ENCODE data around the gene CMTR2.

Gene CMTR2

DNA sequence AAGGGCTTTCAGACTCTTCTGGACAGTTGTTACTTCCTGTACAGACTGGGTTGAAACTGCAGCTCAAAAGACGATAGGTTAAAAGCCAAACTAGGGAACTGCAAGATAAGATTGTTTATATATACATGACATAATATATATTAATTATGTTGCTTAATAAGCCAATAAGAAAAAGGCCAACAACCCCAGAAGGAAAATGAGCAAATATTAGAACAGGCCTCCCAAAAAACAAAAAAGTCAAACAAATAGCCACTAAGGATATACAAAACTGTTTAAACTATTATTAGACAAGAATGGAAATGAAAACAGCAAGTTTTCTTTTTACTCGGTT, 495 bp upstream of the CMTR2 start:
- ATAC-seq (no peak), DNase-seq (no peak)
- peaks cover 25% of the 10 kb centered on the region for H3K27me3 Mint-ChIP-seq
- peaks cover 13% of the 10 kb centered on the region for H3K4me1 Mint-ChIP-seq
- peaks cover 10 to 13% of the 10 kb centered on the region in 2 donors for H3K9me3 Mint-ChIP-seq
- peak overlapping the region in 1 of 2 donors; percentile 94 for H3K27ac Mint-ChIP-seq
- peak overlapping the region; percentile 73 to 94 for H3K4me3 Mint-ChIP-seq

DNA sequence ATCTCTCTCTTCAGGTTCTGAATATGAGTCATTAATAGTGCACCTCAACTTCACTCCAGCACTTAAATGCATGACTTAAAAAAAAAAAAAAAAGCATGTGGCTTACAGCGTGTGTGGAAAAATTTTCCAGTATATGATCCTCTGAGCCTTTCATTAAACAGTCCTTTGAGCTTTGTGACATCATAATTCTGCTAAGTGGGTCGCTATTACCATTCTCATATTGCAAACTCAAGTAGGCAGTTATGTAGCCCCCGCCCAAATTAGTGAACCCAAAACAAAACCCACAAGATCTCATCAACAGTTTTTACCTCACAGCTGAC, 672 bp downstream of the CMTR2 start:
- DNase-seq: no peak
- Mint-ChIP-seq H3K27ac (peak overlapping the region; percentile 84 to 94), H3K9me3 (peaks cover 10 to 17% of the 10 kb centered on the region in 2 donors), H3K27me3 (peaks cover 22% of the 10 kb centered on the region), H3K4me1 (peaks cover 13% of the 10 kb centered on the region), H3K4me3 (peak overlapping the region; percentile 73 to 94)
- no peak for ATAC-seq

DNA sequence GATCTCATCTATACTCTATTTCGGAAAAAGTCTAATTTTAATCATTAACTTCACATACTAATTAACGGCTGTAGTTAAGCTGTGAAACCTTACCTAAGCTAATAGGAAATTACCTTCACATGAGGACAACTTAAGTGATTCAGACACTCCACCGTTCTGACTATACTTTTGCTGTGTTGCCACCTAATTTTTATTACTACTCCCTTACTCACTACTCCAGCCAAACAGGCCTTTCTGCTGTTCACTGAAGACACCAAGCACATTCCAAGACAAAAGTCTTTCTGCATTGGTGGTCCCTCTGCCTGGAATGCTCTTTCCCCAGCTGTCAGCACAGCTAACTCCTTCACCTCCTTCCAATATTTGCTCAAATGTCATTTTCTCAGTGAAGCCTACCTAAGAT, 1.3 kb downstream of the CMTR2 start:
- DNase-seq: no peak
- Mint-ChIP-seq H3K9me3 (peaks cover 10 to 17% of the 10 kb centered on the region in 2 donors), H3K4me1 (peaks cover 13% of the 10 kb centered on the region), H3K27ac (no peak overlapping the region), H3K27me3 (peaks cover 16% of the 10 kb centered on the region), H3K4me3 (peak overlapping the region; percentile 73 to 94)
- no peak for ATAC-seq

DNA sequence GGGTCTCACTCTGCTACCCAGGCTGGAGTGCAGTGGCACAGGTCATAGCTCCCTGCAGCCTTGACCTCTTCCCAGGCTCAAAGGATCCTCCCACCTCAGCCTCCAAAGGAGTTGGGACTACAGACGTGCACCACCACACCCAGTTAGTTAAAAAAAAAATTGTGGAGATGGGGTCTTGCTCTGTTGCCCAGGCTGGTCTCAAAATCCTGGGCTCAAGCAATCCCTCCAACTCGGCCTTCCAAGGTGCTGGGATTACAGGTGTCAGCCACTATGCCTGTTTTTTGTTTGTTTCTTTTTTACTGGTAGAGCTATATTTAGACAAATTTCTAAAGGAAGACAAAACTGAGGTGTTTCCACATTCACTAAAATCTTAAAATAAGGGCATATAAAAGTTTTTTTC, 1.7 kb downstream of the CMTR2 start:
- Mint-ChIP-seq H3K4me1 (peaks cover 13% of the 10 kb centered on the region), H3K4me3 (peak overlapping the region in 1 of 2 donors; percentile 73), H3K27ac (no peak overlapping the region), H3K9me3 (peaks cover 10 to 17% of the 10 kb centered on the region in 2 donors), H3K27me3 (peaks cover 11% of the 10 kb centered on the region)
- ATAC-seq: no peak
- no peak for DNase-seq

DNA sequence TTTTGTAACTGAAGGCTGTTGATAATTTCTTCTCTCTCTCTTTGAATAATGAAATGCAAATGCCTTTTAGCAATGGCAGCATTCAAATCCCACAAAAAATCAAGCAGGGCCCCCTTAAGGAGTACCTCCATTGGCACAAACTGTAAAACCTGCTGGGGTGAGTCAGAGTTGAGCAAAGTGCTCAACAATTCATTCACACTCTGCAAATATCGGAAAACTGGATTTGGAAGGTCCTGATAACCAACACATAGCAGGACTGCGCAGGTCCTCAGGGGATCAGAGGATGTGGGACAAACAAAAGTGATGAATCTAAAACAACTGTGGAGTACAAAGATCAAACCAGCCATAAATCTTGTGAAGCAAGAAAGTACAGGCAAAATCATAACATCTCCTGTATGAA, 5.6 kb downstream of the CMTR2 start:
- ATAC-seq (no peak), DNase-seq (no peak)
- H3K4me1 Mint-ChIP-seq: peaks cover 13% of the 10 kb centered on the region
- no peaks in the 10 kb centered on the region for H3K27me3 Mint-ChIP-seq
- peaks cover 14 to 29% of the 10 kb centered on the region in 2 donors for H3K9me3 Mint-ChIP-seq
- H3K4me3 Mint-ChIP-seq: no peak overlapping the region
- no peak overlapping the region for H3K27ac Mint-ChIP-seq

DNA sequence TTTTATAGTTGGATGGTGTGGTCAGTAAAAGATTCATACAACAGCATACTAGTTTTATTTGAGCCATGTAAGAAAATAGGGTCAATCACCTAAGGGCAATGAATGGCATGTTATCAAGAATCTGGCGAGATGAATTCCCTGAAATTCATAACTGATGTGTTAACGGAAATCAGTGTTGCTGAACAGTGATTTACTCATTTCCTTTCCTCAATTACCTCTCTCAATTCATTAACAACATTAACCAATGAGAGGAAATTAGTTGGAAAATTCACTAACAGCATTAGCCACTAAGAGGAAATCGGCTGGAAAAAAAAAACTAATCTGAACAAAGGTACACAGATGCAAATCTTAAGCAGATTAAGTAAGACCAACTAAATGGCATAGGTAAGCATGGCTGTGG, 6.3 kb downstream of the CMTR2 start:
- Mint-ChIP-seq H3K27ac (no peak overlapping the region), H3K9me3 (peaks cover 9 to 29% of the 10 kb centered on the region in 2 donors), H3K4me1 (peaks cover 7% of the 10 kb centered on the region), H3K27me3 (no peaks in the 10 kb centered on the region), H3K4me3 (no peak overlapping the region)
- DNase-seq: no peak
- ATAC-seq: no peak

DNA sequence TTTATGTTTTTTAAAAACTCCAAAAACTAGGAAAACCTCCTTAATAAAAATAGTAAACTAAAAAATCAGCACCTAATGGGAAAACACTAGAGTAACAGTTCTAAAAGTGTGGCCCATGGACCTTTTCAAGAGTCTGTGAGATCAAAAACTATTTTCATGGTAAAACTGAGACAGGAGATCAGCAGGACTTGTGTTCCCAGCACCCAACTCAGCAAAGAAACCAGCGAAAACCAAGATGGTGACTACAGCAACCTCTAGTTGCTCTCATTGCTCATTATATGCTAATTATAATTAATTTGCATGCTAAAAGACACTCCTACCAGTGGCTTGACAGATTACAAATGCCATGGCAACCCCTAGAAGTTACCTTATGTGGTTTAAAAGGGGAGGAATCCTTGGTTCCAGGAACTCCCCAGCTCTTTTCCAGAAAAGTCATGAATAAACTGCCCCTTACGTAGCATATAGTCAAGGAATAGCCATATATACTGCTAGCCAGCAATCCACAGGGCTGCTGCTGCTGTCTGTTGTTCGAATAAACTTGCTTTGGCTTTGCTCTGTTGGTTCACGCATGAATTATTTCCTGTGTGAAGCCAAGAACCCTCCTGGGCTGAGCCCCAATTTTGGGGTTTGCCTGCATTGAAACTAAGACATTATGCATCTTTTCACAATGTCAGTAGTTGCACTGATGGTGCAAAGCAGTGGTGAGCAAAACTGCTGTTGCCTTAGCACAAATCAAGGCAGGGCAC, 12.4 kb downstream of the CMTR2 start:
- no peak for DNase-seq
- H3K9me3 Mint-ChIP-seq: peaks cover 11 to 22% of the 10 kb centered on the region in 2 donors
- H3K4me3 Mint-ChIP-seq: no peak overlapping the region
- no peaks in the 10 kb centered on the region for H3K4me1 Mint-ChIP-seq
- ATAC-seq: no peak
- H3K27me3 Mint-ChIP-seq: no peaks in the 10 kb centered on the region
- H3K27ac Mint-ChIP-seq: no peak overlapping the region

DNA sequence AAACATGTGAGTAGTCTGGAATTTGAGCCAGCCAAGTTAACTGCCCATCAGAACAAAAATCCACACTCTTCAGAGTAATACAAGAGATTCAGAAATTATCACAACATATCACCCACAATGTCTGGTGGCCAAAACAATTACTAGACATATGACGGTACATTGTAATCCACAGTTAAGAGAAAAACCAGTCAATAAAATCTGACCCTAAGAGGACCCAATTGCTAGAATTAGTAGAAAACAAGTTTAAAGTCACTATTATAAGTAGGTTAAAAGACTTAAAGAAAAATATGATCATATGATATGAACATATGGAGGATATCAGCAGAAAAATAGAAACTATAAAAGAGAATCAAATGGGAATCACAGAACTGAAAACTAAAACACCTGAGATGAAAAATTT, 15.8 kb downstream of the CMTR2 start:
- Mint-ChIP-seq H3K27ac (no peak overlapping the region), H3K9me3 (peaks cover 11 to 15% of the 10 kb centered on the region in 2 donors), H3K4me3 (no peak overlapping the region), H3K27me3 (peaks cover 7% of the 10 kb centered on the region), H3K4me1 (no peaks in the 10 kb centered on the region)
- DNase-seq (no peak), ATAC-seq (no peak)

DNA sequence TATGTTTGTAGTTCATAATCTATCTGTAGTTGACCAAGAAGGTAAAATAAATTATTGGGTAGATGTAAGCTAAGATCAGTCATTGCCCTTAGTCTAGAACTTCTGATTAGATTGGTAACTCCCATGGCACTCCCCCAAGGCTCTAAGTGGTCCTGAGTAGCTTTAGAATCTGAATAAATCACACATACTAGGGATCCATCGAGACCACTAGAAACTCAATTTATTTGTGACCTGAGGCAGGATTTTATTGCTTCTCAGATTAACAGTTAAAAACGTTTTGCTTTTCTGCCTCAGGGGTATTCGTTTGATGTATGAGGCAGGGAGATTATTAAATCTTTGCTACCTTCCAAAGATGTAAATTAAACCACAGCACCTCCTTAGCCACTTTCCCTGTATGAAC, 24.9 kb downstream of the CMTR2 start:
- ATAC-seq (no peak), DNase-seq (no peak)
- H3K27ac Mint-ChIP-seq: no peak overlapping the region
- peaks cover 7% of the 10 kb centered on the region for H3K27me3 Mint-ChIP-seq
- no peaks in the 10 kb centered on the region for H3K9me3 Mint-ChIP-seq
- no peaks in the 10 kb centered on the region for H3K4me1 Mint-ChIP-seq
- no peak overlapping the region for H3K4me3 Mint-ChIP-seq

DNA sequence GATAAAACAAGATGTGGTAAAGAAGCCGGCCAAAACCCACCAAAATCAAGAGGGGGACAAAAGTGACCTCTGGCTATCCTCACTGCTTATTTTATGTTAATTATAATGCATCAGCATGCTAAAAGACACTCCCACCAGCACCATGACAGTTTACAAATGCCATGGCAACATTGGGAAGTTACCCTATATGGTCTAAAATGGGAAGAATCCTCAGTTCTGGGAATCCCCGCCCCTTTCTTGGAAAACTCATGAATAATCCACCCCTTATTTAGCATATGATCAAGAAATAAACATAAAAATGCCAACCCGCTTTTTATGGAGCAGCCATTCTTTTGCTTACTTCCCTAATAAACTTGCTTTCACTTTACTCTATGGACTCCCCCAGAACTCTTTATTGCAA, 25.6 kb downstream of the CMTR2 start:
- ATAC-seq (no peak), DNase-seq (no peak)
- Mint-ChIP-seq H3K4me3 (no peak overlapping the region), H3K27me3 (peaks cover 15% of the 10 kb centered on the region), H3K9me3 (no peaks in the 10 kb centered on the region), H3K27ac (no peak overlapping the region), H3K4me1 (peaks cover 5% of the 10 kb centered on the region)

DNA sequence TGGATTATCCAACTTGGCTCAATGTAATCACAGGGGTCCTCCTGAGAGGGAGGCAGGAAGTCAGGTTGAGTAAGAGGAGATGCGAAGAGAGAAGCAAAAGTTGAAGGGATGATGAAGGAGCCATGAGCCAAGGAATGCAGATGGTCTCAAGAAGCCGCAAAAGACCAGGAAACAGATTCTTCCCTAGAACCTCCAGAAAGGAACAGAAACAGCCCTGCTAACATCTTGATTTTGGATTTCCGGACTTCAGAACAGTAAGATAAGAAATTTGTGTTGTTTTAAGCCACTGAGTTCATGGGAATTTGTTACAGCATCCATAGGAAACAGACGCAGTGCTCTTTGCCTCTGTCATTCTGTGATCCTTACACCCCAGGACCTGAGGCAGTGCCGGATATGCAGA, 26.8 kb downstream of the CMTR2 start:
- DNase-seq (no peak), ATAC-seq (no peak)
- H3K4me3 Mint-ChIP-seq: no peak overlapping the region
- H3K9me3 Mint-ChIP-seq: no peaks in the 10 kb centered on the region
- no peak overlapping the region for H3K27ac Mint-ChIP-seq
- peaks cover 13% of the 10 kb centered on the region for H3K27me3 Mint-ChIP-seq
- H3K4me1 Mint-ChIP-seq: peaks cover 5% of the 10 kb centered on the region

DNA sequence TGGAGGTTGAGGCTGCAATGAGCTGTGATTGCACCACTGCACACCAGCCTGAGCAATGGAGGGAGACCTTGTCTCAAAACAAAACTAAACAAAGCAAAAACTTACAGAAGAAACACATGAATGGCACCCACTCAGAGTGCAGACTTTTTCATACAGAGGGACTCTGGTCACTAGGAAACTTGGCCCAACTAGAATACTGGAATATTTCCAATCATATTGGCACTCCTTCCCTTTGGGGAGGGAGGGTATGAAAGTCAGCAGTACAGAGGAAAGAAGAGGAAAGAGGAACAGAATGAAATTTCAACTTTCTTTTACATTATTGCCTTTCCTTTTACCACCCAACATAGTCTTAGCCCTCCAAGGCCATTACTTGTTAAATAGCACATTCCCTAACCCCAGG, 28.2 kb downstream of the CMTR2 start:
- H3K27me3 Mint-ChIP-seq: peaks cover 10% of the 10 kb centered on the region
- ATAC-seq (no peak), DNase-seq (no peak)
- H3K4me3 Mint-ChIP-seq: no peak overlapping the region
- H3K27ac Mint-ChIP-seq: peak overlapping the region in 1 of 2 donors; percentile 43
- peaks cover 5% of the 10 kb centered on the region for H3K4me1 Mint-ChIP-seq
- no peaks in the 10 kb centered on the region for H3K9me3 Mint-ChIP-seq

DNA sequence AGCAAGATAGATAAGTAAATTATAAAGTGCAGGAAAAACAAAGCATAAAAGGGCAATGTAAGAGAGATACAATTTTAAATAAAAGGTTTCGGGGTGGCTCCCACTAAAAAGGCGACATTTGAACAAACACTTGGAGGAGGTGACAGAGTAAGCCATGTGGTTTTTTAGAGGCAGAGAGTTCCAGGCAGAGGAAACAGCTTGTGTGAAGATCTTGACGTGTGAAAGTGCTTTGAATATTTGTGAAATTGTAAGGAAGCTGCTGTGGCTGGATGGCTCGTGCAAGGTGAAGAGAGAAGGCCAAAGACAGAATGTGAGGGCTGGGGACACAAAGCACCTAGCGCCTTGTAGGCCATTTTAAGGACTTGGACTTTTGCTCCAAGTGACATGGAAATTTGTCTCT, 30.1 kb downstream of the CMTR2 start:
- Mint-ChIP-seq H3K27me3 (peaks cover 10% of the 10 kb centered on the region), H3K27ac (no peak overlapping the region), H3K4me1 (peaks cover 15% of the 10 kb centered on the region), H3K4me3 (no peak overlapping the region), H3K9me3 (no peaks in the 10 kb centered on the region)
- DNase-seq: no peak
- no peak for ATAC-seq

DNA sequence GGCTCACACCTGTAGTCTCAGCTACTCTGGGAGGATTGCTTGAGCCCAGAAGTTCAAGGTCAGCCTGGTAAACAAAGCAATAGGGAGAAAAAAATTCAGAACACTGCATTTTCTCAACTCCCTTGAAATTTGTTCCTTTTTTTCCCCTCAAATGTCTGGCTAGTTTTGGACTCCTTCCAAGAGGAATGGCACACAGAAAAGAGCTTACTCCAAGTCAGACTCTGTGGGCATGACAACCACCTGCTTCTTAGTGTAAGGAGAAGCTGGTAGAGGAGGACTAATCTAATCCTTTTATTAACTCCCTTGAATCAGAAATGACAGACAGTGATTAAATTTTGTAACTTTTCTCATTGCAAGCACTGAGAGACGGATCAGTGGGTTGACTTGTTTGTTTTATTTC, 30.8 kb downstream of the CMTR2 start:
- ATAC-seq (no peak), DNase-seq (no peak)
- Mint-ChIP-seq H3K27me3 (peaks cover 10% of the 10 kb centered on the region), H3K4me1 (peaks cover 15% of the 10 kb centered on the region), H3K27ac (no peak overlapping the region), H3K9me3 (no peaks in the 10 kb centered on the region), H3K4me3 (no peak overlapping the region)

DNA sequence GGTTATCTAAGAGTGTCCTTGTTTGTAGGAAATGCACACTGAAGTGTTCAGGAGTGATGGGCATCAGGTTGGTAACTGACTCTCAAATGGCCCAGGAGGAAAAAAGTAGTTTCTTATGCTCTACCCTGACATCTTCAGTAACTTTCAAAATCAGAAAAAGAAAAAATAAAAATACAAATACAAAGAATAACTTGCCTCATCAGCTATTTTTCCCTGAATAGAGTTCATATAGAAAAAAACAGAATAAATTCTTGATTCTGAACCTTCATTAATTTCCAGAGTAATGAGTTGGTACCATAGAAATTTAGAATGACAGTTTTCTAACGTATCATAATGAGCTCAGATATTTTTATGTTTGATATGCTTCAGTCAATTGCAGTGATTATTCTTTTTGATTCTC, 31.4 kb downstream of the CMTR2 start:
- peaks cover 10% of the 10 kb centered on the region for H3K27me3 Mint-ChIP-seq
- peaks cover 15% of the 10 kb centered on the region for H3K4me1 Mint-ChIP-seq
- no peaks in the 10 kb centered on the region for H3K9me3 Mint-ChIP-seq
- H3K27ac Mint-ChIP-seq: no peak overlapping the region
- ATAC-seq: no peak
- no peak for DNase-seq
- H3K4me3 Mint-ChIP-seq: no peak overlapping the region

DNA sequence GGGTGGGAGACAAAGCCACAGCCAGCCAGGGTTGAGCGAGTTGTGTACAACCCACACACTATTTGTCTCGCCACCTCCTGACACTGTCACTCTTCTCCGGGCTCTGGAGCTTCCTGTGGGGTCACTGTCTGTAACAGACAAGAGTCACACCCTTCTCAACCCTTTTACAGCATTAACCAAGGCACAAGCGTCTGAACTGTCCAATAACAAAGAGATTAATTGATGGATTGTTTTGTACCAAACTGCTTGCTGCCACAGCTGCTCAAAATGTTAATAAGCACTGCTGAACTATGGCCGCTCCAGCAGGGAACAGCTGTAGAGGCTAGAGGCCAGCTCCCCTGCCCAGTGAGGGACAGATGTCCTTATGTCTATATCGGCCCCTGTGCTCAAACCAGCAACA, 33.5 kb downstream of the CMTR2 start:
- DNase-seq: no peak
- ATAC-seq: no peak
- H3K27me3 Mint-ChIP-seq: peaks cover 10% of the 10 kb centered on the region
- no peaks in the 10 kb centered on the region for H3K9me3 Mint-ChIP-seq
- H3K27ac Mint-ChIP-seq: no peak overlapping the region
- H3K4me3 Mint-ChIP-seq: no peak overlapping the region
- H3K4me1 Mint-ChIP-seq: peaks cover 15% of the 10 kb centered on the region

DNA sequence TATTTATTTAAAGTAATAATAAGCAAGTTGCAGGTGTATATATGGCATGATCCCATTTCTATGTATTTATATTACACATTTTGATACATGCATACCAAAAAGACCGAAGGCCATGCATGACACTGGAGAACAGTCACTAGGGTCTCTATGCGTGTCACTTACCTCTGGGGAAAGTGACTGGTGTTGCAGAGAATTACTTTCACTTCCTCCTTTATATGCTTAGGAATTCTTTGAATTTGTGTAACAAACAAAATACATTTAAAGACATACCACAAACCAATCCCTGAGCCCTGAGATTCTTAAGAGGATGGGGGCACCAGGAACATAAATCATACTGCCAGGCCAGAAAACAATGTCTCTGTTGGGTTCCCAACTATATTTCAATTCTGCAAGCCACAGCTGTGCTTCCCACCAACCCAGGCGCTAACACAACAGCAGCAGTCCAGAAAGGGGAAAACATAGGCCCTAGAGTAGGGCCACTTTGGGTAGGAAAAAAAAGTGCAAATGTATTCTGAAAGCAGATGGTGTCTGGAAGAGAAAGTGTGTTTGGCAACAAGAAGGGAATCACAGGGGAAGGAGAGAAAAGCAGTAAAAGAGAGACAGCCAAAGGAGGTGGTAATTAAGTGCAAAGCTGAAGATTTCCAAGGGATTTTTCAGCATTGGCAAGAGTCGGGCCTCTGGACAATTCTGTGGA, 34.2 kb downstream of the CMTR2 start:
- no peak for DNase-seq
- H3K4me1 Mint-ChIP-seq: peaks cover 15% of the 10 kb centered on the region
- H3K27me3 Mint-ChIP-seq: peaks cover 10% of the 10 kb centered on the region
- no peak overlapping the region for H3K4me3 Mint-ChIP-seq
- H3K27ac Mint-ChIP-seq: no peak overlapping the region
- H3K9me3 Mint-ChIP-seq: no peaks in the 10 kb centered on the region
- ATAC-seq: no peak

Data from stimulated activated naive CD8-positive, alpha-beta T cell treated with anti-CD3 and anti-CD28 coated beads, Interleukin-15, amount 100 ng/mL, for 72 hours (primary cell).